Sigmoid colon (tissue), 7 donors: ENCODE results near the gene OR1J2. TPM values are rescaled to one million over a fixed set of nuclear protein-coding genes. Genes with fewer than 3 reads are reported as not detected.
"Not testable (repeated sequence)": the region's sequence is repeated elsewhere in the genome, so short reads cannot be mapped to it uniquely, and the experiment has no call there.

Source experiments
- DNase-seq: peaks from one replicate; pipeline ENCODE4 v3.0.0-alpha.2; 2019
- H3K27ac ChIP-seq, 4 donors: fragments of 200-600 bp; sonication (generic); one replicate each; pipeline ENCODE4 v1.5.1; 2016 to 2019; ENCODE audit warnings: mild to moderate bottlenecking in 1 of 4
- H3K27me3 ChIP-seq, 3 donors: fragments of 200-600 bp; sonication (generic); one replicate each; pipeline ENCODE4 v1.5.1; 2019; ENCODE audit warnings: mild to moderate bottlenecking in 1 of 3
- H3K36me3 ChIP-seq, 4 donors: fragments of 200-600 bp; sonication (generic); one replicate each; pipeline ENCODE4 v1.5.1; 2016 to 2019
- H3K4me1 ChIP-seq, 4 donors: fragments of 200-600 bp; sonication (generic); one replicate each; pipeline ENCODE4 v1.5.1; 2017 to 2019
- H3K4me3 ChIP-seq, 4 donors: fragments of 200-600 bp; sonication (generic); one replicate each; pipeline ENCODE4 v1.5.1; 2017 to 2019; ENCODE audit warnings: mild to moderate bottlenecking in 2 of 4, moderate library complexity in 1 of 4
- H3K9me3 ChIP-seq, 4 donors: fragments of 200-600 bp in 3 of 4; sonication (generic) in 3 of 4; one replicate each; pipeline versions ENCODE4 v1.5.1 to v1.6.1; 2013 to 2019
- CTCF ChIP-seq, 4 experiments: fragments of 450-650 bp in 3 of 4; fragments of 200-600 bp in 1 of 4; IDR thresholded peaks; one replicate each; pipeline ENCODE4 v1.5.1; 2016 to 2019; ENCODE audit warnings: antibody characterized with exemption in 4 of 4, mild to moderate bottlenecking in 3 of 4, moderate library complexity in 2 of 4
- EP300 ChIP-seq, 4 donors: sonication (generic); formaldehyde crosslinking; IDR thresholded peaks; one replicate each; pipeline ENCODE4 v1.6.1; 2017; ENCODE audit warnings: antibody characterized with exemption in 4 of 4
- POLR2A ChIP-seq, 2 donors: fragments of 450-650 bp; IDR thresholded peaks; one replicate each; pipeline ENCODE4 v1.6.1; 2016; ENCODE audit warnings: antibody characterized with exemption in 2 of 2, mild to moderate bottlenecking in 2 of 2, moderate library complexity in 2 of 2
- POLR2AphosphoS5 ChIP-seq, 4 donors: sonication (generic); formaldehyde crosslinking; IDR thresholded peaks; one replicate each; pipeline ENCODE4 v1.6.1; 2017; ENCODE audit warnings: antibody characterized with exemption in 4 of 4
- WGBS, 2 donors: extraction: QIAGEN DNeasy Blood & Tissue Kit; methylation state at CpG; one replicate each; pipeline ENCODE4 v1.1.7; 2013; 5-methylcytosine and 5-hydroxymethylcytosine counted together
- intact Hi-C: fragments of 100-400 bp; cut with DNase I; formaldehyde crosslinking; loops from one replicate; pipeline ENCODE4 v1.15.1; 2023
- polyA plus RNA-seq, 3 donors: library from polyadenylated mRNA; stranded (reverse); fragments of 200-250 nt; gene quantifications; one replicate each; pipeline ENCODE4 v1.2.3, GENCODE V29; 2013
- total RNA-seq, 4 donors: library from RNA; depleted of rRNA; stranded (reverse); fragments of >200 nt; gene quantifications; one replicate each; pipeline ENCODE4 v1.1.0, GENCODE V29; 2016
- donor health status: healthy with polysubstance abuse.
- donor health status: Bipolar disorder and iron deficiency.
- donor health status: healthy.

Gene OR1J2
- total and polyA plus RNA-seq, 7 donors: 0.68 TPM; not detected in 6

GRCh38 chr9:122518226-122518625 is 7.6 kb downstream of the OR1J2 start:
- Histone ChIP-seq H3K27me3 (no peaks in the 10 kb centered on the region), H3K4me1 (no peaks in the 10 kb centered on the region), H3K27ac (no peak overlapping the region), H3K9me3 (no peaks in the 10 kb centered on the region), H3K36me3 (no peaks in the 10 kb centered on the region), H3K4me3 (no peak overlapping the region)
- no peak for TF ChIP-seq POLR2A (IDR thresholded peaks at IDR 0.05)
- no peak for TF ChIP-seq POLR2AphosphoS5 (IDR thresholded peaks at IDR 0.05)
- no peak for TF ChIP-seq EP300 (IDR thresholded peaks at IDR 0.05)
- no peak for TF ChIP-seq CTCF (IDR thresholded peaks at IDR 0.05)
- intact Hi-C loops: no loop called here
- WGBS, 2 donors: 56 to 68% methylated on average over 2 of the region's 2 CpGs
- no peak for DNase-seq

- TF ChIP-seq CTCF (IDR thresholded peaks at IDR 0.05) (no peak), POLR2A (IDR thresholded peaks at IDR 0.05) (no peak), EP300 (IDR thresholded peaks at IDR 0.05) (no peak), POLR2AphosphoS5 (IDR thresholded peaks at IDR 0.05) (no peak)
- no peaks in the 10 kb centered on the region for H3K36me3 ChIP-seq
- H3K27ac ChIP-seq: no peak within 1 kb of the TSS
- H3K4me3 ChIP-seq: no peak within 1 kb of the TSS
- DNase-seq: no peak
- H3K9me3 ChIP-seq: no peaks in the 10 kb centered on the region
- 78 to 79% methylated on average over 4 of the region's 4 CpGs for WGBS, 2 donors
- no peaks in the 10 kb centered on the region for H3K4me1 ChIP-seq
- intact Hi-C loops: no loop called here
- H3K27me3 ChIP-seq: no peaks in the 10 kb centered on the region
These were observed 8.2 kb downstream of the OR1J2 start, which contains the start of gene OR1J4 for GRCh38 chr9:122518841-122519240. Gene OR1J4, plus strand, starts transcription at chr9:122519141. Its CDS starts 0 bp downstream, at chr9:122519141.

GRCh38 chr9:122519376-122519775 is 8.8 kb downstream of the OR1J2 start:
- TF ChIP-seq CTCF (IDR thresholded peaks at IDR 0.05): no peak
- no peak for TF ChIP-seq POLR2A (IDR thresholded peaks at IDR 0.05)
- TF ChIP-seq POLR2AphosphoS5 (IDR thresholded peaks at IDR 0.05): no peak
- no peak for TF ChIP-seq EP300 (IDR thresholded peaks at IDR 0.05)

GRCh38 chr9:122526602-122527001 is 16.0 kb downstream of the OR1J2 start:
- intact Hi-C loops: no loop called here
- no peak for TF ChIP-seq POLR2AphosphoS5 (IDR thresholded peaks at IDR 0.05)
- 85 to 86% methylated on average over 10 of the region's 10 CpGs for WGBS, 2 donors
- DNase-seq: no peak
- Histone ChIP-seq H3K27ac (no peak overlapping the region), H3K36me3 (no peaks in the 10 kb centered on the region), H3K4me1 (no peaks in the 10 kb centered on the region), H3K9me3 (no peaks in the 10 kb centered on the region), H3K4me3 (no peak overlapping the region), H3K27me3 (no peaks in the 10 kb centered on the region)

More at GRCh38 chr9:122519376-122519775, 8.8 kb downstream of the OR1J2 start:
- Histone ChIP-seq H3K36me3 (no peaks in the 10 kb centered on the region), H3K27ac (no peak overlapping the region), H3K9me3 (no peaks in the 10 kb centered on the region), H3K4me1 (no peaks in the 10 kb centered on the region), H3K4me3 (no peak overlapping the region), H3K27me3 (no peaks in the 10 kb centered on the region)
- intact Hi-C loops: no loop called here
- no peak for DNase-seq
- 89 to 94% methylated on average over 3 of the region's 3 CpGs for WGBS, 2 donors

GRCh38 chr9:122527193-122527592 is 16.6 kb downstream of the OR1J2 start, which contains the start of gene OR1N1:
Gene OR1N1, minus strand, starts transcription at chr9:122527293. Its CDS starts 0 bp downstream, at chr9:122527293.
- Histone ChIP-seq H3K4me1 (no peaks in the 10 kb centered on the region), H3K27me3 (no peaks in the 10 kb centered on the region), H3K27ac (no peak within 1 kb of the TSS), H3K4me3 (no peak within 1 kb of the TSS), H3K36me3 (no peaks in the 10 kb centered on the region), H3K9me3 (no peaks in the 10 kb centered on the region)
- 95% methylated on average over 3 of the region's 3 CpGs for WGBS, 2 donors
- DNase-seq: no peak
- TF ChIP-seq CTCF (IDR thresholded peaks at IDR 0.05): no peak
- TF ChIP-seq POLR2AphosphoS5 (IDR thresholded peaks at IDR 0.05): no peak
- no peak for TF ChIP-seq POLR2A (IDR thresholded peaks at IDR 0.05)
- TF ChIP-seq EP300 (IDR thresholded peaks at IDR 0.05): no peak
- intact Hi-C loops: no loop called here

- H3K4me3 ChIP-seq, H3K27me3 ChIP-seq, DNase-seq, H3K27ac ChIP-seq, H3K4me1 ChIP-seq, H3K9me3 ChIP-seq, H3K36me3 ChIP-seq, intact Hi-C loops: not testable (repeated sequence)
- 28 to 61% methylated on average over 4 of the region's 4 CpGs for WGBS, 2 donors
These were observed 20.6 kb downstream of the OR1J2 start for GRCh38 chr9:122531157-122531556.
